Heart right ventricle (tissue), 16 donors: ENCODE data around the gene MGLL. TPM values are rescaled to one million over a fixed set of nuclear protein-coding genes. Genes with fewer than 3 reads are reported as not detected.

Experiments used
- ATAC-seq, 8 donors: fragments of 200-7000 bp; cut with Tn5 transposase; one replicate each; pipeline ENCODE4 v1.9.1; 2020; ENCODE audit warnings: mild to moderate bottlenecking in 8 of 8, moderate library complexity in 8 of 8, moderate number of reproducible peaks in 1 of 8
- DNase-seq, 2 donors: peaks; one replicate each; pipeline ENCODE4 v3.0.0-alpha.2; 2020
- H3K27ac ChIP-seq, 10 donors: fragments of 200-600 bp; sonication (generic) in 2 of 10; one replicate each; pipeline versions ENCODE4 v1.5.0 to v1.8.0; 2020 to 2022; ENCODE audit warnings: mild to moderate bottlenecking in 3 of 10
- H3K27me3 ChIP-seq, 7 donors: fragments of 200-600 bp; one replicate each; pipeline ENCODE4 v1.8.0; 2021 to 2022; ENCODE audit warnings: mild to moderate bottlenecking in 2 of 7
- H3K36me3 ChIP-seq, 9 donors: fragments of 200-600 bp; sonication (generic) in 1 of 9; one replicate each; pipeline versions ENCODE4 v1.5.0 to v1.8.0; 2020 to 2022; ENCODE audit warnings: mild to moderate bottlenecking in 2 of 9
- H3K4me1 ChIP-seq, 9 donors: fragments of 200-600 bp; sonication (generic) in 1 of 9; one replicate each; pipeline versions ENCODE4 v1.5.0 to v1.8.0; 2020 to 2022; ENCODE audit warnings: mild to moderate bottlenecking in 4 of 9
- H3K4me3 ChIP-seq, 10 donors: fragments of 200-600 bp; sonication (generic) in 2 of 10; one replicate each; pipeline versions ENCODE4 v1.5.0 to v1.8.0; 2020 to 2022; ENCODE audit warnings: mild to moderate bottlenecking in 7 of 10, moderate library complexity in 2 of 10
- H3K9me3 ChIP-seq, 11 donors: fragments of 200-600 bp in 10 of 11; sonication (generic) in 2 of 11; one replicate each; pipeline versions ENCODE4 v1.5.0 to v1.8.0; 2013 to 2022; ENCODE audit warnings: mild to moderate bottlenecking in 2 of 11, control low read depth in 1 of 11, moderate library complexity in 1 of 11
- WGBS, 2 donors: extraction: QIAGEN DNeasy Blood & Tissue Kit; methylation state at CpG; one replicate each; pipeline ENCODE4 v1.1.7; 2013; ENCODE audit warnings: inconsistent platforms in 1 of 2; 5-methylcytosine and 5-hydroxymethylcytosine counted together
- intact Hi-C, 10 donors: fragments of 100-400 bp; cut with DNase I; formaldehyde crosslinking; loops; one replicate each; pipeline versions ENCODE4 v1.11.1 to v1.14.2; 2022
- polyA plus RNA-seq, 2 donors: library from polyadenylated mRNA; stranded (reverse); fragments of 200-250 nt; gene quantifications; one replicate each; pipeline ENCODE4 v1.2.3, GENCODE V29; 2013
- total RNA-seq, 10 donors: library from RNA; stranded (reverse); fragmentation: NEBNext Ultra II Directional in 3 of 10; extraction: Animal tissue kit (Norgen Biotek cat#: 25700) in 3 of 10; gene quantifications; one replicate each; pipeline versions ENCODE4 v1.2.1 to v1.2.4, GENCODE V29; 2021 to 2023
- TF ChIP-seq, protein P1 (sequence below), 9 donors: fragments of 200-600 bp; sonication (generic) in 2 of 9; IDR thresholded peaks; one replicate each; pipeline versions ENCODE4 v1.5.0 to v1.8.0; 2021 to 2022; ENCODE audit warnings: antibody characterized with exemption in 9 of 9, mild to moderate bottlenecking in 5 of 9, moderate library complexity in 1 of 9
- donor health status: Arrhythmogenic right ventricular cardiomyopathy.
- donor health status: ischemic (EF 13 %, LVEDD 7.1; RV severe dilation, severe dysfunction).
- donor health status: healthy with polysubstance abuse.
- donor health status: DM: no; HTN: yes; CAD: no.
- donor health status: DM: no; HTN: no; CAD: no.
- donor health status: ischemic (EF 25% LVEDD 6.9; RV normal size, moderate dysfunction).
- donor health status: ischemic (EF 25% LVEDD 5.7; RV mildly dilated, moderate dysfunction).
- donor health status: healthy.
- donor health status: DM: yes; HTN: yes; CAD: no.
- donor health status: Ischemic cardiomyopathy.
- donor health status: ischemic (EF 35%, LVEDD 5.7; RV mildly dilated, moderate dysfunction).
- donor health status: nonischemic (EF 11% LVEDD 7.7; RV severe dilation, severe dysfunction).
- donor health status: DM: yes; HTN: yes; CAD: no.
- donor health status: PGD.
- donor health status: ischemic (EF 29% LVEDD 5.4; RV normal size, mild dysfunction).
- donor health status: nonischemic (EF 23%, LVEDD 6.1; RV moderate dilation, normal function).

The MGLL gene
- total and polyA plus RNA-seq, 12 donors: 35.7 to 103 (median 65.2) TPM

DNA sequence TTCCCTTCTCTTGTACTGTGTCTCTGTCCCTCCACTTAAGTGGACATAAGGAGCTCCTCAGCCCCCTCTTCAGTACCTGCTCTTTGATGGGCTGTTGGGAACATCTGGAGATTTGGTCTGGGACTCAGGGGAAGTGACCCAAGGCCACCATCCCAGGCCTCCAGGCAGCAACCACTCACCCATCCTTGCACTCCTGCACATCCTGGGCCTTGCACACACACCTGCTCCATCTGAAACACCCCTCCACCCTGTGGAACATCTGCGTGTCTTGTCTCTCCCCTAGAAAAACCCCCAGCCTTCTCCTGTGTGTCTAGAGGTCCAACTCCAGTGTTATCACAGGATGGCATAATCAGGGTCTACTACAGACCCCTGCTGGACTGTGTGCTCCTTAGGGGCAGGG, 75.2 kb downstream of the MGLL start:
- Histone ChIP-seq H3K27ac (peak overlapping the region; percentile 63 to 94 (median 84)), H3K4me3 (no peak overlapping the region), H3K36me3 (peaks cover 0 to 5% (median 0%) of the 10 kb centered on the region in 9 donors), H3K4me1 (peaks cover 27 to 99% (median 85%) of the 10 kb centered on the region in 9 donors), H3K9me3 (no peaks in the 10 kb centered on the region), H3K27me3 (no peaks in the 10 kb centered on the region)
- TF ChIP-seq, protein P1, sequence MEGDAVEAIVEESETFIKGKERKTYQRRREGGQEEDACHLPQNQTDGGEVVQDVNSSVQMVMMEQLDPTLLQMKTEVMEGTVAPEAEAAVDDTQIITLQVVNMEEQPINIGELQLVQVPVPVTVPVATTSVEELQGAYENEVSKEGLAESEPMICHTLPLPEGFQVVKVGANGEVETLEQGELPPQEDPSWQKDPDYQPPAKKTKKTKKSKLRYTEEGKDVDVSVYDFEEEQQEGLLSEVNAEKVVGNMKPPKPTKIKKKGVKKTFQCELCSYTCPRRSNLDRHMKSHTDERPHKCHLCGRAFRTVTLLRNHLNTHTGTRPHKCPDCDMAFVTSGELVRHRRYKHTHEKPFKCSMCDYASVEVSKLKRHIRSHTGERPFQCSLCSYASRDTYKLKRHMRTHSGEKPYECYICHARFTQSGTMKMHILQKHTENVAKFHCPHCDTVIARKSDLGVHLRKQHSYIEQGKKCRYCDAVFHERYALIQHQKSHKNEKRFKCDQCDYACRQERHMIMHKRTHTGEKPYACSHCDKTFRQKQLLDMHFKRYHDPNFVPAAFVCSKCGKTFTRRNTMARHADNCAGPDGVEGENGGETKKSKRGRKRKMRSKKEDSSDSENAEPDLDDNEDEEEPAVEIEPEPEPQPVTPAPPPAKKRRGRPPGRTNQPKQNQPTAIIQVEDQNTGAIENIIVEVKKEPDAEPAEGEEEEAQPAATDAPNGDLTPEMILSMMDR (IDR thresholded peaks at IDR 0.05): no peak
- 76% methylated on average over 1 of the region's 1 CpG for WGBS, 2 donors
- intact Hi-C loops: loop anchor here in 7 of 10 donors (1.0 to 5.0 kb wide), 8 partner anchors 35 to 76 kb away; partner anchors contain the start of gene MGLL (in 5 of the 7)
- peak in 1 of 8 donors; percentile 9 for ATAC-seq
- DNase-seq: no peak

DNA sequence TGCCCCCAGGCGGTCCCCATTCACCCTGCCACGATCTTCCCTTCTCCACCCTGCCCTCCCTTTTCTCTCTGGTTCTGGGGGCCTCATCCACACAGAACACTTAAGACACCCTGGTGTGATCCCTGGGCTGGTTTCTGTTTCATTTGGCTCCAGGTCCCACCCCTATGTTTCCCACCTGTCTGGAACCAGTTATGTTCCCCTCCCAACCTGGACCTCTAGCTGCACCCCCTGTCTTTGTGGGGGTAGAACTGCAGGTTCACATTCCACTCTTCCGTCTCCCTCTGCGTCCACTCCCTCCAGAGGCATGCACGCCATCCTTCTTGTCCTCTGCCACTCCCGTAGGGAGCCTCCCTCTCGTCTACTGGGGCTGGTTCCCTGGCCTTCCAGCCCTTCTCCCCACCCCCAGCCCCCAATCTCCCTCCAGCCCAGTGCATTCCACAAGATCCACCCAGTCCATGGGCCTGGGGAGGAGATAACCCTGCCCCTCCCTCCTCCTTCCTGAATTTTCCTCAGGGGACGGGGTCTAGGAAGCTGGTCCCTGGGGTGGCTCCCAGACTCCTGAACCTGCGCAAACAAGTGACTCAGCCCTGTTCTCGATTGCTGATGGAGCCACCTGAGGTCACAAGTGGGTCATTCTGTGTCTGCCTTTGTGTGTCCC, 75.8 kb downstream of the MGLL start:
- 60 to 72% methylated on average over 10 of the region's 10 CpGs for WGBS, 2 donors
- ATAC-seq (peak; percentile 25 to 80 (median 60)), DNase-seq (peak; percentile 53 to 61)
- TF ChIP-seq, protein P1 (IDR thresholded peaks at IDR 0.05): peak in 8 of 9 donors; percentile 12 to 51 (median 32)
- H3K4me1 ChIP-seq: peaks cover 27 to 100% (median 85%) of the 10 kb centered on the region in 9 donors
- no peaks in the 10 kb centered on the region for H3K9me3 ChIP-seq
- H3K4me3 ChIP-seq: no peak overlapping the region
- intact Hi-C loops: loop anchor here in 7 of 10 donors (1.0 to 5.0 kb wide), 10 partner anchors 34 to 76 kb away; partner anchors contain the start of gene MGLL (in 5 of the 7)
- H3K36me3 ChIP-seq: peaks cover 0 to 5% (median 0%) of the 10 kb centered on the region in 9 donors
- peak overlapping the region; percentile 63 to 94 (median 84) for H3K27ac ChIP-seq
- H3K27me3 ChIP-seq: no peaks in the 10 kb centered on the region

DNA sequence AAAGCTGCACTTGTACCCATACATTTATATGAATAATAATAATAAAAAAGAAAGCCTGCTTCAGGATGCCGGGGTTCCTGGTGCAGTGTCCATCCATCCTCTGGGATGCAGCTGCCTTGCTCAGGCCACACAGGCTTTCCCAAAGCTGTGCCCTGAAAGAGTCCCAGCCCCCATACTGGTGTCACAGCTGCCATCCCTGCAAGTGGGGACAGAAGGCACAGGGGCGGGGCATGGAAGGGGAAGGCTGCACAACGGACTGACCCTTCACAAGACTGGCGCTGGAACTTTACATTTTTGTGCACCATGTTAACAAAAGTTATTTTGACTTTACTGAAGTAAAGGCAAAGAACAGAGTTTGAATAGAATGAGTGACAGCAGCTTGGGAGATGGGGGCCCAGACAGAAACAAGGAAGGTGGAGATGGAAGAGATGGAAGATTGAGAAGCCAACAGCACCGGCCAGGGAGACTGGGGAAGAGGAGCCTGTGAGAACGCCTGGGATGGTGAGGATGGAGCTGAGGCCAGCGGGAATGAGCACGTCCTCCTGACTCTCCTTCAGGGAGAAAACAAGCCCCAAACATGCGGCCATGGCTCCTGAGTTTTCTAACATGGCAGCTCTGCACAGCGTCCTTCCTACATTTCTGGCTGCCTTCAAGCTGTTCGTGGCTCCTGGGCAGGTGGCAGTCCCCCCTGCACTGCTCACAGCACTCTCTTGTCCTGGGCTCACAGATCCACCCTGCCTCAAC, 76.5 kb downstream of the MGLL start:
- ATAC-seq (no peak), DNase-seq (no peak)
- no peaks in the 10 kb centered on the region for H3K27me3 ChIP-seq
- peak overlapping the region; percentile 63 to 94 (median 84) for H3K27ac ChIP-seq
- intact Hi-C loops: loop anchor here in 7 of 10 donors (1.0 to 5.0 kb wide), 9 partner anchors 34 to 77 kb away; partner anchors contain the start of gene MGLL (in 5 of the 7)
- TF ChIP-seq, protein P1 (IDR thresholded peaks at IDR 0.05): no peak
- peaks cover 0 to 2% (median 0%) of the 10 kb centered on the region in 9 donors for H3K36me3 ChIP-seq
- no peak overlapping the region for H3K4me3 ChIP-seq
- no peaks in the 10 kb centered on the region for H3K9me3 ChIP-seq
- H3K4me1 ChIP-seq: peaks cover 26 to 100% (median 88%) of the 10 kb centered on the region in 9 donors
- 86 to 91% methylated on average over 11 of the region's 11 CpGs for WGBS, 2 donors

DNA sequence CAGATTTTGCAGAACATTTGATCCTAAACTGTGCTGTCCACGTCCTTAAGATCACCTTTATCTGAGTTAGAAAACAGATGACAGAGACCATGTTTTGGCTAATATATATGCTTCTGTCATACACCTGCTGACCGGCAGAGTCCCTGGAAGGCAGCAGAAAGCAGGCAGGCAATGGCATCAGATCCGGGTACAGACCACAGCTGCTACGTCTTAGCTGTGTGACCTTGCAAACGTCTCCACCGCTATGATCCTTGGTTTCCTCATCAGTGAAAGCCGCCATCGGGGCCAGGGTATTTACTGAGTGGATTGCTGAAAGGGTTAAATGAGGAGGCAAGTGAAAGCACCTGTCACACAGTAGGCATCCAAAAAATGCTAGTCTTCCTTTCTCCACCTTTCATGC, 77.4 kb downstream of the MGLL start:
- Histone ChIP-seq H3K4me3 (no peak overlapping the region), H3K36me3 (peaks cover 0 to 4% (median 0%) of the 10 kb centered on the region in 9 donors), H3K4me1 (peaks cover 28 to 100% (median 87%) of the 10 kb centered on the region in 9 donors), H3K27ac (peak overlapping the region; percentile 62 to 94 (median 84)), H3K9me3 (no peaks in the 10 kb centered on the region), H3K27me3 (no peaks in the 10 kb centered on the region)
- 48 to 70% methylated on average over 8 of the region's 8 CpGs for WGBS, 2 donors
- TF ChIP-seq, protein P1 (IDR thresholded peaks at IDR 0.05): no peak
- DNase-seq (no peak), ATAC-seq (no peak)
- intact Hi-C loops: loop anchor here in 6 of 10 donors (5.0 kb wide), 5 partner anchors 33 to 77 kb away; partner anchors contain the start of gene MGLL (in 4 of the 6)
